WTC11 (cell line): ENCODE results near the gene KAT6B. TPM values are rescaled to one million over a fixed set of nuclear protein-coding genes. Genes with fewer than 3 reads are reported as not detected.

Experiments
- ARID4B ChIP-seq: sonication (generic); formaldehyde crosslinking; IDR thresholded peaks from 2 replicates; pipeline ENCODE4 v1.8.0; 2023; ENCODE audit warnings: missing genetic modification reagents, mild to moderate bottlenecking, borderline replicate concordance
- ATF3 ChIP-seq: sonication (generic); formaldehyde crosslinking; conservative IDR thresholded peaks from 2 replicates; pipeline ENCODE4 v1.8.1; 2022; ENCODE audit warnings: mild to moderate bottlenecking, missing genetic modification reagents
- CREB1 ChIP-seq: sonication (generic); formaldehyde crosslinking; IDR thresholded peaks from 2 replicates; pipeline ENCODE4 v1.8.0; 2023; ENCODE audit warnings: mild to moderate bottlenecking, missing genetic modification reagents
- E2F1 ChIP-seq: sonication (generic); formaldehyde crosslinking; IDR thresholded peaks from 2 replicates; pipeline ENCODE4 v1.8.0; 2022; ENCODE audit warnings: mild to moderate bottlenecking, missing genetic modification reagents
- ESRRA ChIP-seq: sonication (generic); formaldehyde crosslinking; IDR thresholded peaks from 2 replicates; pipeline ENCODE4 v1.8.1; 2022; ENCODE audit warnings: mild to moderate bottlenecking, missing genetic modification reagents, borderline replicate concordance
- FOXK1 ChIP-seq: sonication (generic); formaldehyde crosslinking; IDR thresholded peaks from 2 replicates; pipeline ENCODE4 v1.8.0; 2022; ENCODE audit warnings: mild to moderate bottlenecking, moderate library complexity, missing genetic modification reagents
- JUN ChIP-seq: sonication (generic); formaldehyde crosslinking; IDR thresholded peaks from 2 replicates; pipeline ENCODE4 v1.8.0; 2023; ENCODE audit warnings: mild to moderate bottlenecking, missing genetic modification reagents
- NFYB ChIP-seq: sonication (generic); formaldehyde crosslinking; conservative IDR thresholded peaks from 2 replicates; pipeline ENCODE4 v1.8.0; 2022; ENCODE audit warnings: low read depth, missing genetic modification reagents
- OVOL2 ChIP-seq: fragments of 250-450 bp; sonication (Bioruptor Pico); IDR thresholded peaks from 2 replicates; pipeline ENCODE4 v1.9.0; 2021; ENCODE audit warnings: mild to moderate bottlenecking, borderline replicate concordance
- PRRX2 ChIP-seq: fragments of 250-450 bp; sonication (Bioruptor Pico); IDR thresholded peaks from 2 replicates; pipeline ENCODE4 v1.8.0; 2021; ENCODE audit warnings: mild to moderate bottlenecking
- STAT6 ChIP-seq: sonication (generic); formaldehyde crosslinking; conservative IDR thresholded peaks from 2 replicates; pipeline ENCODE4 v1.8.1; 2023; ENCODE audit warnings: mild to moderate bottlenecking, low read depth, missing genetic modification reagents, moderate library complexity
- ZMAT4 ChIP-seq: fragments of 250-450 bp; sonication (Bioruptor Pico); IDR thresholded peaks from 2 replicates; pipeline ENCODE4 v1.9.0; 2021; ENCODE audit warnings: mild to moderate bottlenecking
- ZNF121 ChIP-seq: sonication (generic); formaldehyde crosslinking; IDR thresholded peaks from 2 replicates; pipeline ENCODE4 v1.8.0; 2023; ENCODE audit warnings: missing genetic modification reagents
- ZNF138 ChIP-seq: sonication (generic); formaldehyde crosslinking; conservative IDR thresholded peaks from 2 replicates; pipeline ENCODE4 v1.8.1; 2022; ENCODE audit warnings: mild to moderate bottlenecking, moderate library complexity, missing genetic modification reagents
- ZNF263 ChIP-seq: sonication (generic); formaldehyde crosslinking; IDR thresholded peaks from 2 replicates; pipeline ENCODE4 v1.8.1; 2022; ENCODE audit warnings: low read depth, mild to moderate bottlenecking, moderate library complexity, missing genetic modification reagents
- ZSCAN18 ChIP-seq: fragments of 250-450 bp; sonication (Bioruptor Pico); IDR thresholded peaks from 2 replicates; pipeline ENCODE4 v2.1.2; 2022; ENCODE audit warnings: mild to moderate bottlenecking, moderate library complexity
- total RNA-seq: library from RNA; stranded (reverse); gene quantifications from 3 replicates; pipeline ENCODE4 v1.2.3, GENCODE V29; 2021

The KAT6B gene
- total RNA-seq, 1 experiment from 2014 or later: 18.5 TPM

- no peak for TF ChIP-seq CREB1 (CRISPR knock-in tag)
- TF ChIP-seq ZMAT4: no peak
- no peak for TF ChIP-seq STAT6 (CRISPR knock-in tag)
- no peak for TF ChIP-seq OVOL2 (CRISPR knock-in tag)
- TF ChIP-seq E2F1: no peak
- TF ChIP-seq ATF3 (CRISPR knock-in tag): no peak
- TF ChIP-seq PRRX2 (CRISPR knock-in tag): no peak
- no peak for TF ChIP-seq JUN (CRISPR knock-in tag)
- TF ChIP-seq ESRRA (CRISPR knock-in tag): no peak
- TF ChIP-seq ZNF121 (CRISPR knock-in tag): no peak
- peak; percentile 68; the same call in 1 of the 2 replicates for TF ChIP-seq ARID4B (CRISPR knock-in tag)
- no peak for TF ChIP-seq ZSCAN18
- 0 out of 2 replicates have a peak, but pooled peaks have one; percentile 11 for TF ChIP-seq NFYB (CRISPR knock-in tag)
- no peak for TF ChIP-seq ZNF263 (CRISPR knock-in tag)
- 0 out of 2 replicates have a peak, but pooled peaks have one; percentile 32 for TF ChIP-seq FOXK1
- TF ChIP-seq ZNF138: no peak
- TF ChIP-seq, all 79 proteins: peak for 16
These were observed 844 bp upstream of the KAT6B start (continued) for GRCh38 chr10:74825371-74826141.
